Vagina (tissue), 2 donors: ENCODE results near the gene GORASP2. TPM values are rescaled to one million over a fixed set of nuclear protein-coding genes. Genes with fewer than 3 reads are reported as not detected.
A peak's percentile ranks its signal among the peaks of the same experiment; 100 is the strongest.

ENCODE experiments used
- DNase-seq, 2 donors: peaks; one replicate each; pipeline ENCODE4 v3.0.0-alpha.2; 2017; ENCODE audit errors: extremely low spot score in 2 of 2
- H3K27ac ChIP-seq: fragments of 200-600 bp; sonication (generic); one replicate; pipeline ENCODE4 v1.5.1; 2019
- H3K27me3 ChIP-seq: fragments of 200-600 bp; sonication (generic); one replicate; pipeline ENCODE4 v1.5.1; 2019
- H3K36me3 ChIP-seq, 2 donors: fragments of 200-600 bp; sonication (generic); one replicate each; pipeline ENCODE4 v1.5.1; 2017 to 2019
- H3K4me1 ChIP-seq: fragments of 200-600 bp; sonication (generic); one replicate; pipeline ENCODE4 v1.5.1; 2019
- H3K4me3 ChIP-seq, 2 donors: fragments of 200-600 bp; sonication (generic); 1 replicate in 1 of 2; 2 replicates in 1 of 2; pipeline ENCODE4 v1.5.1; 2016 to 2019
- H3K9me3 ChIP-seq: fragments of 200-600 bp; sonication (generic); one replicate; pipeline ENCODE4 v1.5.1; 2019
- CTCF ChIP-seq, 3 experiments: fragments of 450-650 bp in 2 of 3; fragments of 200-600 bp in 1 of 3; sonication (generic) in 1 of 3; IDR thresholded peaks; one replicate each; pipeline ENCODE4 v1.5.1; 2017 to 2019; ENCODE audit warnings: antibody characterized with exemption in 3 of 3, mild to moderate bottlenecking in 2 of 3, moderate library complexity in 2 of 3
- POLR2A ChIP-seq, 2 donors: fragments of 450-650 bp; IDR thresholded peaks; one replicate each; pipeline ENCODE4 v1.6.1; 2017; ENCODE audit warnings: antibody characterized with exemption in 2 of 2, mild to moderate bottlenecking in 2 of 2, moderate library complexity in 2 of 2
- POLR2AphosphoS5 ChIP-seq, 2 donors: sonication (generic); formaldehyde crosslinking; IDR thresholded peaks; one replicate each; pipeline ENCODE4 v1.9.0; 2017; ENCODE audit warnings: antibody characterized with exemption in 2 of 2, mild to moderate bottlenecking in 2 of 2, low read depth in 1 of 2; ENCODE audit not compliant: insufficient read depth in 1 of 2
- intact Hi-C: fragments of 100-400 bp; cut with DNase I; formaldehyde crosslinking; loops from one replicate; pipeline ENCODE4 v1.15.1; 2023
- total RNA-seq: library from RNA; depleted of rRNA; stranded (reverse); fragments of >200 nt; gene quantifications from one replicate; pipeline ENCODE4 v1.2.3, GENCODE V29; 2016

Gene GORASP2
- total RNA-seq, 1 donor from 2014 or later: 18.2 TPM

GRCh38 chr2:170928036-170928823, 823 bp upstream of the GORASP2 start:
- intact Hi-C loops: no loop called here
- DNase-seq: no peak
- Histone ChIP-seq H3K27me3 (no peaks in the 10 kb centered on the region), H3K9me3 (no peaks in the 10 kb centered on the region), H3K4me3 (peak overlapping the region; percentile 4 to 82), H3K4me1 (peaks cover 33% of the 10 kb centered on the region), H3K36me3 (no peaks in the 10 kb centered on the region), H3K27ac (peak overlapping the region; percentile 83)
- TF ChIP-seq POLR2A (IDR thresholded peaks at IDR 0.05) (no peak), POLR2AphosphoS5 (IDR thresholded peaks at IDR 0.05; ENCODE audit: insufficient read depth in 1 of 2, low read depth in 1 of 2) (no peak), CTCF (IDR thresholded peaks at IDR 0.05) (no peak)

- DNase-seq: no peak
- peak overlapping the region; percentile 85 for H3K27ac ChIP-seq
- H3K4me1 ChIP-seq: peaks cover 33% of the 10 kb centered on the region
- no peaks in the 10 kb centered on the region for H3K27me3 ChIP-seq
- H3K9me3 ChIP-seq: no peaks in the 10 kb centered on the region
- peak overlapping the region; percentile 65 to 82 for H3K4me3 ChIP-seq
- intact Hi-C loops: no loop called here
- H3K36me3 ChIP-seq: no peaks in the 10 kb centered on the region
- TF ChIP-seq POLR2AphosphoS5 (IDR thresholded peaks at IDR 0.05; ENCODE audit: insufficient read depth in 1 of 2, low read depth in 1 of 2) (no peak), CTCF (IDR thresholded peaks at IDR 0.05) (no peak), POLR2A (IDR thresholded peaks at IDR 0.05) (no peak)
Observed at GRCh38 chr2:170929686-170930050, 615 bp downstream of the GORASP2 start.

GRCh38 chr2:170930131-170930990, 1.3 kb downstream of the GORASP2 start:
- no peak for DNase-seq
- no peaks in the 10 kb centered on the region for H3K36me3 ChIP-seq
- H3K9me3 ChIP-seq: no peaks in the 10 kb centered on the region
- H3K27me3 ChIP-seq: no peaks in the 10 kb centered on the region
- peak overlapping the region; percentile 65 to 82 for H3K4me3 ChIP-seq
- peak overlapping the region; percentile 85 for H3K27ac ChIP-seq
- TF ChIP-seq CTCF (IDR thresholded peaks at IDR 0.05): no peak
- no peak for TF ChIP-seq POLR2AphosphoS5 (IDR thresholded peaks at IDR 0.05; ENCODE audit: insufficient read depth in 1 of 2, low read depth in 1 of 2)
- TF ChIP-seq POLR2A (IDR thresholded peaks at IDR 0.05): no peak
- intact Hi-C loops: no loop called here
- H3K4me1 ChIP-seq: peaks cover 33% of the 10 kb centered on the region

GRCh38 chr2:170930991-170931266, 1.9 kb downstream of the GORASP2 start:
- H3K27ac ChIP-seq: no peak overlapping the region
- no peaks in the 10 kb centered on the region for H3K27me3 ChIP-seq
- H3K4me3 ChIP-seq: peak overlapping the region in 1 of 2 donors; percentile 82
- no peaks in the 10 kb centered on the region for H3K36me3 ChIP-seq
- H3K9me3 ChIP-seq: no peaks in the 10 kb centered on the region
- DNase-seq: no peak
- TF ChIP-seq CTCF (IDR thresholded peaks at IDR 0.05) (no peak), POLR2A (IDR thresholded peaks at IDR 0.05) (no peak), POLR2AphosphoS5 (IDR thresholded peaks at IDR 0.05; ENCODE audit: insufficient read depth in 1 of 2, low read depth in 1 of 2) (no peak)
- H3K4me1 ChIP-seq: peaks cover 33% of the 10 kb centered on the region
- intact Hi-C loops: no loop called here

GRCh38 chr2:170932166-170932565, 3.1 kb downstream of the GORASP2 start:
- no peak for DNase-seq
- TF ChIP-seq POLR2AphosphoS5 (IDR thresholded peaks at IDR 0.05; ENCODE audit: insufficient read depth in 1 of 2, low read depth in 1 of 2) (no peak), POLR2A (IDR thresholded peaks at IDR 0.05) (no peak), CTCF (IDR thresholded peaks at IDR 0.05) (no peak)
- Histone ChIP-seq H3K9me3 (no peaks in the 10 kb centered on the region), H3K4me1 (peaks cover 34% of the 10 kb centered on the region), H3K36me3 (peaks cover 0 to under 1% of the 10 kb centered on the region in 2 donors), H3K27ac (no peak overlapping the region), H3K27me3 (no peaks in the 10 kb centered on the region), H3K4me3 (no peak overlapping the region)
- intact Hi-C loops: no loop called here
